C4-2B (cell line): ENCODE data around the gene FOXP1.

Experiments used
- CTCF ChIP-seq: fragments of 450-650 bp; conservative IDR thresholded peaks from 2 replicates; pipeline ENCODE4 v1.5.1; 2017; ENCODE audit warnings: mild to moderate bottlenecking
- ZFX ChIP-seq: fragments of 450-650 bp; IDR thresholded peaks from 2 replicates; pipeline ENCODE4 v1.6.1; 2017

GRCh38 chr3:71559578-71560162 lies 23.9 kb downstream of the FOXP1 start:
- TF ChIP-seq CTCF = no peak
- TF ChIP-seq ZFX = no peak
